Endothelial cell of umbilical vein (primary cell): Measurements from ENCODE around the gene MARCHF6. TPM values are rescaled to one million over a fixed set of nuclear protein-coding genes. Genes with fewer than 3 reads are reported as not detected.
A peak's percentile ranks its signal among the peaks of the same experiment; 100 is the strongest.

Source experiments
- BruUV-seq: library from RNA; stranded (reverse); fragments of 400-500 nt; replicated peaks from 2 replicates; lab custom pipeline; 2021; lab: Mats Ljungman, UMichigan
- CTCF ChIA-PET: fragments of 300-600, 350-600 bp; sonication (Branson Sonifier 250); formaldehyde crosslinking; loops from one replicate; lab custom pipeline; 2021; ENCODE audit warnings: antibody characterized with exemption, inconsistent platforms; lab: Charles Lee
- POLR2A ChIA-PET: fragments of 300-600, 350-600 bp; sonication (Branson Sonifier 250); formaldehyde crosslinking; loops from one replicate; lab custom pipeline; 2021; ENCODE audit warnings: antibody characterized with exemption, inconsistent platforms; lab: Charles Lee
- DNase-seq: peaks from one replicate; pipeline ENCODE4 v3.0.0-alpha.2; 2011; ENCODE audit warnings: low read depth, low spot score
- FAIRE-seq: peaks from 2 replicates; lab custom pipeline; 2011; peaks lifted over from hg19 to GRCh38; lab: Jason Lieb, UNC
- H2AFZ ChIP-seq: 2 replicates; pipeline ENCODE4 v1.6.0; 2012; ENCODE audit warnings: low read depth, low read length, control low read depth, inconsistent platforms
- H3K27ac ChIP-seq: 2 replicates; pipeline ENCODE4 v1.5.1; 2011; ENCODE audit warnings: low read depth, mild to moderate bottlenecking, control low read depth, low read length, moderate library complexity; ENCODE audit not compliant: insufficient read depth
- H3K27me3 ChIP-seq, 2 experiments: 2 replicates each; pipeline versions ENCODE4 v1.6.0 to v1.6.1; 2011; ENCODE audit warnings: low read length in 2 of 2, mixed read lengths in 1 of 2; ENCODE audit not compliant: control insufficient read depth in 2 of 2, insufficient read depth in 2 of 2
- H3K36me3 ChIP-seq, 2 experiments: 2 replicates in 1 of 2; 3 replicates in 1 of 2; pipeline ENCODE4 v1.5.1; 2011; ENCODE audit warnings: low read length in 2 of 2, mild to moderate bottlenecking in 1 of 2, moderate library complexity in 1 of 2; ENCODE audit not compliant: control insufficient read depth in 2 of 2, insufficient read depth in 2 of 2; ENCODE audit errors: extremely low read depth in 1 of 2
- H3K4me1 ChIP-seq: 3 replicates; pipeline ENCODE4 v1.5.1; 2011; ENCODE audit warnings: mild to moderate bottlenecking, low read length; ENCODE audit not compliant: control insufficient read depth, insufficient read depth; ENCODE audit errors: extremely low read depth
- H3K4me2 ChIP-seq: 2 replicates; pipeline ENCODE4 v1.6.1; 2011; ENCODE audit warnings: low read length, control low read depth, mixed read lengths; ENCODE audit not compliant: insufficient read depth
- H3K4me3 ChIP-seq, 3 experiments: fragments of 200-600 bp in 1 of 3; sonication (generic), shearing (Covaris generic) in 1 of 3; replicated peaks in 1 of 3; 2 replicates each; pipeline ENCODE4 v1.5.1; 2011 to 2016; ENCODE audit warnings: control low read depth in 3 of 3, low read length in 3 of 3, mild to moderate bottlenecking in 2 of 3, inconsistent platforms in 1 of 3, low read depth in 1 of 3, moderate library complexity in 1 of 3; ENCODE audit not compliant: insufficient read depth in 1 of 3
- H3K79me2 ChIP-seq: 2 replicates; pipeline ENCODE4 v1.6.0; 2012; ENCODE audit warnings: low read length, inconsistent platforms; ENCODE audit not compliant: control insufficient read depth, insufficient read depth
- H3K9ac ChIP-seq: replicated peaks from 2 replicates; pipeline ENCODE3; 2011; ENCODE audit warnings: low read length, control low read depth; ENCODE audit not compliant: insufficient read depth; ENCODE audit errors: extremely low read depth
- H3K9me1 ChIP-seq: replicated peaks from 3 replicates; pipeline ENCODE4 v1.6.0; 2011; ENCODE audit warnings: mild to moderate bottlenecking, low read length; ENCODE audit not compliant: control insufficient read depth, insufficient read depth; ENCODE audit errors: extremely low read depth
- H3K9me3 ChIP-seq: replicated peaks from 2 replicates; pipeline ENCODE4 v1.5.1; 2012; ENCODE audit warnings: low read length, inconsistent platforms; ENCODE audit not compliant: control insufficient read depth, insufficient read depth
- H4K20me1 ChIP-seq: replicated peaks from 2 replicates; pipeline ENCODE3; 2011; ENCODE audit warnings: mild to moderate bottlenecking, low read length; ENCODE audit not compliant: control insufficient read depth, insufficient read depth; ENCODE audit errors: extremely low read depth
- EZH2 ChIP-seq: IDR thresholded peaks from 2 replicates; pipeline ENCODE4 v1.6.1; 2012; ENCODE audit warnings: borderline replicate concordance, low read depth, mild to moderate bottlenecking, moderate library complexity, low read length, inconsistent platforms; ENCODE audit not compliant: severe bottlenecking
- FOS ChIP-seq: IDR thresholded peaks from 2 replicates; pipeline ENCODE4 v1.6.1; 2011; ENCODE audit warnings: mild to moderate bottlenecking, low read length, moderate library complexity, borderline replicate concordance; ENCODE audit not compliant: insufficient read depth
- GATA2 ChIP-seq: IDR thresholded peaks from 2 replicates; pipeline ENCODE4 v1.7.0; 2011; ENCODE audit warnings: low read depth, mild to moderate bottlenecking, moderate library complexity, mixed read lengths, low read length; ENCODE audit not compliant: insufficient read length, insufficient read depth
- JUN ChIP-seq: IDR thresholded peaks from 2 replicates; pipeline ENCODE4 v1.6.1; 2011; ENCODE audit warnings: borderline replicate concordance, low read depth; ENCODE audit not compliant: insufficient read length, insufficient read depth
- MYC ChIP-seq: IDR thresholded peaks from one replicate; pipeline ENCODE4 v1.6.1; 2011; ENCODE audit warnings: mild to moderate bottlenecking, low read depth, low read length
- POLR2A ChIP-seq: IDR thresholded peaks from 2 replicates; pipeline ENCODE4 v1.6.1; 2012; ENCODE audit warnings: low read depth, mild to moderate bottlenecking, control low read depth, low read length
- POLR2AphosphoS5 ChIP-seq: IDR thresholded peaks from 2 replicates; pipeline ENCODE4 v1.6.1; 2012; ENCODE audit warnings: low read depth, mild to moderate bottlenecking, control low read depth, low read length, moderate library complexity; ENCODE audit not compliant: insufficient read depth
- dilution Hi-C: fragments of 300-500 bp; cut with MboI; formaldehyde crosslinking; loops from one replicate; pipeline ENCODE4 v1.15.0; 2019; ENCODE audit warnings: low sequenced_read_pairs; ENCODE audit not compliant: extremely low pct_ligation_motif_present
- intact Hi-C: fragments of 100-400 bp; cut with micrococcal nuclease; formaldehyde crosslinking; loops from one replicate; pipeline ENCODE4 v1.10.0; 2022
- polyA plus RNA-seq, 4 experiments: library from polyadenylated mRNA; depleted of rRNA in 3 of 4; stranded (reverse) in 3 of 4; unstranded in 1 of 4; fragments of >200 nt; gene quantifications; 2 replicates each; pipeline versions ENCODE4 v1.2.1 to v1.2.3, GENCODE V29; 2011 to 2012; ENCODE audit warnings: missing spikeins in 1 of 4
- total RNA-seq: library from RNA; stranded (reverse); gene quantifications from 2 replicates; pipeline ENCODE4 v1.2.3, GENCODE V29; 2021
- TF ChIP-seq, protein P1 (sequence below), 2 donors: IDR thresholded peaks; 1 replicate in 1 of 2; 2 replicates in 1 of 2; pipeline ENCODE4 v1.5.1; 2011; ENCODE audit warnings: low read length in 2 of 2, mild to moderate bottlenecking in 2 of 2, moderate library complexity in 2 of 2, control low read depth in 1 of 2, inconsistent platforms in 1 of 2, low read depth in 1 of 2; ENCODE audit not compliant: insufficient read depth in 1 of 2; ENCODE audit errors: extremely low read depth in 1 of 2
- TF ChIP-seq, protein P2 (sequence below): IDR thresholded peaks from 2 replicates; pipeline ENCODE4 v1.6.1; 2011; ENCODE audit not compliant: insufficient read depth, insufficient read length

Gene MARCHF6
- total and polyA plus RNA-seq, 2 donors (not counting 3 experiments of a cell fraction or from before 2014, with no cell fraction given) = 108 to 112 TPM

DNA sequence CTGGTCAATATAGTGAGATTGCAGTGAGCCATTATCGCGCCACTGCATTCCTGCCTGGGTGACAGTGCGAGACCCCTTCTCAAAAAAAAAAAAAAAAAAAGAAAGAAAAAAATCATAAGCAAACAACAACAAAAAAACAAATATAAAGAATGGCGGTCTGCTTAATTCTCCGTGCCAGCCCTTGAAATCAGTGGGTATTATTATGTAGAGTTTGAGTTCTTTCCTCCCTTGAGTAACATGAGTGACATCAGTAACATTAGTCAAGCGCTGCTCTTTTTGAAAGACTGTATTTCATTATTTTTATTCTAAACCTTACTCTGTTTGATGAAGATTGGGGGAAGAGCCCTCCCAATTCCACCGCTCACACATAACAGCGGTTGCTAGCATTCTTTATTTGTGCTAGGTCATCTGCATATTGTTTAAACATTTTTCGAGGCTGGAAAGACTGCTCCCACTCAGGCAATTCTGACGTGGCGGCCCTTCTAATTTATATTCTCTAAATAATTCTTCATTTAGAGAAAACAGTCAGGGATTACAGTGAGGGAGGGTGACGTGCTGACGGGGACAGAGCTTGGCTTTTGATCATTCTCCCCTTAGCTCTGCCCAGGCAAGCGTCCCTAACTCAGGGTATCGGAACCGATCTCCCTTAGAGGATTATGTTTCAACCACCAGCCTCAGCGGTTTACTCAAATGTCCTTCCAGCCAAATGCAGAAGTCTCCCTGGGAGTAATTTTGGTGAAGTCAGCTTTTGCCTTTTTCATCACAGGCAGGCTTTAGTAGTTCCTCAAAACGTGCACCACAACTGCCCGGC is 860 bp upstream of the MARCHF6 start:
- Histone ChIP-seq H4K20me1 (peaks cover 13% of the 10 kb centered on the region), H3K27me3 (no peaks in the 10 kb centered on the region), H3K79me2 (peaks cover 41% of the 10 kb centered on the region), H3K4me3 (peak overlapping the region; percentile 47 to 94 (median 72)), H3K4me2 (peak overlapping the region; percentile 83), H3K4me1 (peaks cover 17% of the 10 kb centered on the region), H3K27ac (peak overlapping the region; percentile 85), H3K36me3 (no peaks in the 10 kb centered on the region), H3K9me1 (no peaks in the 10 kb centered on the region), H3K9ac (peak overlapping the region; percentile 96), H2AFZ (peak overlapping the region; percentile 76), H3K9me3 (no peaks in the 10 kb centered on the region)
- CTCF ChIA-PET = interaction anchor here (0.7 to 2.4 kb wide), 7 partner anchors 9 to 71 kb away, joined by 3 to 28 read pairs (median 4); no protein-coding TSS in a partner anchor
- BruUV-seq = no TSS peak
- POLR2A ChIA-PET = interaction anchor here (0.6 to 1.5 kb wide), 4 partner anchors 23 to 133 kb away, joined by 3 to 5 read pairs (median 4); partner anchors contain the start of gene CCT5
- TF ChIP-seq GATA2 = no peak
- FAIRE-seq = peak; percentile 82
- intact Hi-C loops = loop anchor here (1.0 to 2.0 kb wide), 5 partner anchors 46 to 274 kb away; partner anchors contain the start of genes ATPSCKMT and CMBL
- dilution Hi-C loops = no loop called here
- DNase-seq = no peak

DNA sequence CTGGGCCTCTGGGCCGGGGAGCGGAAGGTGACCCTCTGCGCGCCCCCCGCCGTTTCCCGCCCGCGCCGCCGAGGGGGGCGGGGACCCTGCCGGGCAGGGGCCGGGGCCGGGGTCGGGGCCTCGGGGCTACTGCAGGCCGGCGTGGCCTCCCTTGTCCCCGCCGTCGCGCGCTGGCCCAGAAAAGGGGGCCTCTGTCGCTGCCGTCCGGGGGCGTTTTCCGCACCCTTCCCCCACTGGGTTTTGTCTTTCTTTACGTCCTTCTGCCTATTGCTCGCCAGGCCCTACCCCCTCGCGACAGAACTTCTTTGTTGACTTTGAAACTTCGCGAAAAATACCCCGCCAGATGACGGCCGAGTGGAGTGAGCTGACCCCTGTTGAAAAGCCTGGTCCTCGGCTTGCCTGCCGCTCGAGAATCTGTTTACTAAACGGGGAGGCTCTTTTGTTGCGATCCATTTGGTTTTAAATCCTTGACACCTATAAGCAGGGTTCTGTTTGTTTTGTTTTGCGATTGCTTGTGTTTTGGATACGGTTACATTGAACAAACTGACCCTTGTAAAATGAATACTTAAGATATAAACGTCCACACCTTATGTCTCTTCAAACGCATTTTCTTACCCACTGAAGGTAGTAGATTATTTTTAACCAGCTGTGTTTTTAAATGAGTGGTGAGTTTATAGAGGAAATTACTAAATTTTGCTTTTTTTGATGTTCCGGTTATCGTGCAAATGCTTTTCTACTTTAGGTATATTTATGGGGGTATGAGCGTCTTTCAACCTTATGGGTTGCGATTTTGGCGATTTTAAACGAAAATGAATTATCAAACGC is 765 bp downstream of the MARCHF6 start:
- Histone ChIP-seq H3K9me3 (no peaks in the 10 kb centered on the region), H3K4me2 (peak overlapping the region; percentile 100), H3K79me2 (peaks cover 57% of the 10 kb centered on the region), H3K36me3 (no peaks in the 10 kb centered on the region), H3K4me1 (peaks cover 17% of the 10 kb centered on the region), H3K9me1 (no peaks in the 10 kb centered on the region), H4K20me1 (peaks cover 20% of the 10 kb centered on the region), H3K27me3 (no peaks in the 10 kb centered on the region), H2AFZ (peak overlapping the region; percentile 95), H3K27ac (peak overlapping the region; percentile 85), H3K4me3 (peak overlapping the region; percentile 47 to 94 (median 72)), H3K9ac (peak overlapping the region; percentile 96)
- TSS peak; percentile 43 for BruUV-seq
- ChIA-PET CTCF (interaction anchor here (1.0 to 2.4 kb wide), 6 partner anchors 10 to 70 kb away, joined by 3 to 28 read pairs (median 4); no protein-coding TSS in a partner anchor), POLR2A (interaction anchor here (0.6 to 1.5 kb wide), 6 partner anchors 11 to 403 kb away, joined by 3 to 5 read pairs (median 4); partner anchors contain the start of gene CCT5)
- peak; percentile 72 for FAIRE-seq
- no peak for TF ChIP-seq GATA2
- no peak for TF ChIP-seq POLR2AphosphoS5
- TF ChIP-seq, protein P1, sequence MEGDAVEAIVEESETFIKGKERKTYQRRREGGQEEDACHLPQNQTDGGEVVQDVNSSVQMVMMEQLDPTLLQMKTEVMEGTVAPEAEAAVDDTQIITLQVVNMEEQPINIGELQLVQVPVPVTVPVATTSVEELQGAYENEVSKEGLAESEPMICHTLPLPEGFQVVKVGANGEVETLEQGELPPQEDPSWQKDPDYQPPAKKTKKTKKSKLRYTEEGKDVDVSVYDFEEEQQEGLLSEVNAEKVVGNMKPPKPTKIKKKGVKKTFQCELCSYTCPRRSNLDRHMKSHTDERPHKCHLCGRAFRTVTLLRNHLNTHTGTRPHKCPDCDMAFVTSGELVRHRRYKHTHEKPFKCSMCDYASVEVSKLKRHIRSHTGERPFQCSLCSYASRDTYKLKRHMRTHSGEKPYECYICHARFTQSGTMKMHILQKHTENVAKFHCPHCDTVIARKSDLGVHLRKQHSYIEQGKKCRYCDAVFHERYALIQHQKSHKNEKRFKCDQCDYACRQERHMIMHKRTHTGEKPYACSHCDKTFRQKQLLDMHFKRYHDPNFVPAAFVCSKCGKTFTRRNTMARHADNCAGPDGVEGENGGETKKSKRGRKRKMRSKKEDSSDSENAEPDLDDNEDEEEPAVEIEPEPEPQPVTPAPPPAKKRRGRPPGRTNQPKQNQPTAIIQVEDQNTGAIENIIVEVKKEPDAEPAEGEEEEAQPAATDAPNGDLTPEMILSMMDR (IDR thresholded peaks at IDR 0.05; ENCODE audit: extremely low read depth in 1 of 2, insufficient read depth in 1 of 2, low read depth in 1 of 2, low read length in 2 of 2) = no peak
- no peak for TF ChIP-seq MYC
- no peak for TF ChIP-seq POLR2A
- no peak for TF ChIP-seq FOS
- TF ChIP-seq, protein P2, sequence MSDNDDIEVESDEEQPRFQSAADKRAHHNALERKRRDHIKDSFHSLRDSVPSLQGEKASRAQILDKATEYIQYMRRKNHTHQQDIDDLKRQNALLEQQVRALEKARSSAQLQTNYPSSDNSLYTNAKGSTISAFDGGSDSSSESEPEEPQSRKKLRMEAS = no peak
- TF ChIP-seq EZH2 = no peak
- no peak for TF ChIP-seq JUN
- dilution Hi-C loops (no loop called here), intact Hi-C loops (no loop called here)
- DNase-seq = peak; percentile 74
